ENCODE data around the gene MAN2A2. TPM values are rescaled to one million over a fixed set of nuclear protein-coding genes. Genes with fewer than 3 reads are reported as not detected.

Gene MAN2A2
- total and polyA plus RNA-seq, 2 of the 8 experiments (the other 6 are each of a cell fraction or from before 2014, with no cell fraction given) = 23.1 to 29.7 TPM

DNA sequence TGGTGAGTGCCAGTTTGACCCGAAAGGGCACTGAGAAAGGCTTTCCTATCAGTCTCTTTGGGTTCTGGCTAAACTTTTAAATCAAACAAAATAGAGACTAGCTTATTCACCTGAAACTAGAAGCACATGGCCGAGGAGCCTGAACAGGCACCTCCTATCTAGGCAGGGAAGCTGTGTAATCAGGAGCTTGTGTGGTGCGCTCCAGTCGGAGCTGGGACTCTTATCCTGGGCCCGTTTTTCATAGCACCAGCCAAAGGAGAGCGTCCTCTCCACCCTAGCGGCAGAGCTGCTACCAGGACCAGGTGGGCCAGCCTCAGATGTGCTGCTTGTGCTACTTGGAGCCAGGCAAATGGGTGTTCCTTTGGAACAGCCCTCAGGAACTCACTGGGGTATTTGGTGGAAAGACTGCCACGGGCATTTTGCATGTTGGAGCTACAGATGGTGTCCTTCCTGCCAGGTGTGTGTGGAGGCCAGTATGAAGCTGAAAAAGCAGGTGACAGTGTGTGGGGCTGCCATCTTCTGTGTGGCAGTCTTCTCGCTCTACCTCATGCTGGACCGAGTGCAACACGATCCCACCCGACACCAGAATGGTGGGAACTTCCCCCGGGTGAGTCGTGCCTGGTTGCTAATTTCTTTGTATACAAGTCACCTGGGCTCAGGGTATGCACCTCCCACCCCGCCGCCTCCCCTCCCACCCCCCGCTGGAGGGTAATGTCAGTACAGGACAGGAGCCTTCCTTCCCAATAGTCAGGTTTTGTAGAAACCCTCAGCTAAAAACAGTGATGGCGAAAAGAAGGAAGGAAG is 833 bp downstream of the MAN2A2 start (continued):
- TF ChIP-seq JUN (IDR thresholded peaks at IDR 0.05; ENCODE audit: low read depth, low read length) = no peak
- TF ChIP-seq, protein P1, sequence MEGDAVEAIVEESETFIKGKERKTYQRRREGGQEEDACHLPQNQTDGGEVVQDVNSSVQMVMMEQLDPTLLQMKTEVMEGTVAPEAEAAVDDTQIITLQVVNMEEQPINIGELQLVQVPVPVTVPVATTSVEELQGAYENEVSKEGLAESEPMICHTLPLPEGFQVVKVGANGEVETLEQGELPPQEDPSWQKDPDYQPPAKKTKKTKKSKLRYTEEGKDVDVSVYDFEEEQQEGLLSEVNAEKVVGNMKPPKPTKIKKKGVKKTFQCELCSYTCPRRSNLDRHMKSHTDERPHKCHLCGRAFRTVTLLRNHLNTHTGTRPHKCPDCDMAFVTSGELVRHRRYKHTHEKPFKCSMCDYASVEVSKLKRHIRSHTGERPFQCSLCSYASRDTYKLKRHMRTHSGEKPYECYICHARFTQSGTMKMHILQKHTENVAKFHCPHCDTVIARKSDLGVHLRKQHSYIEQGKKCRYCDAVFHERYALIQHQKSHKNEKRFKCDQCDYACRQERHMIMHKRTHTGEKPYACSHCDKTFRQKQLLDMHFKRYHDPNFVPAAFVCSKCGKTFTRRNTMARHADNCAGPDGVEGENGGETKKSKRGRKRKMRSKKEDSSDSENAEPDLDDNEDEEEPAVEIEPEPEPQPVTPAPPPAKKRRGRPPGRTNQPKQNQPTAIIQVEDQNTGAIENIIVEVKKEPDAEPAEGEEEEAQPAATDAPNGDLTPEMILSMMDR (IDR thresholded peaks at IDR 0.05; ENCODE audit: control extremely low read depth in 1 of 3, insufficient read depth in 1 of 3, low read depth in 1 of 3, low read length in 3 of 3) = peak; percentile 24 to 42 (median 38); a peak in 3 of 4 replicates
- TF ChIP-seq TAF1 (IDR thresholded peaks at IDR 0.05; ENCODE audit: low read depth, low read length) = 0 out of 2 replicates have a peak, but pooled peaks have one; percentile 34
- TF ChIP-seq TCF12 (IDR thresholded peaks at IDR 0.05; ENCODE audit: low read depth, low read length) = 0 out of 2 replicates have a peak, but pooled peaks have one; percentile 64
- TF ChIP-seq HDAC6 (IDR thresholded peaks at IDR 0.05; ENCODE audit: low read depth, low read length) = no peak
- no peak for TF ChIP-seq RFX5 (IDR thresholded peaks at IDR 0.05; ENCODE audit: borderline replicate concordance, low read depth, low read length)
- TF ChIP-seq, protein P2, sequence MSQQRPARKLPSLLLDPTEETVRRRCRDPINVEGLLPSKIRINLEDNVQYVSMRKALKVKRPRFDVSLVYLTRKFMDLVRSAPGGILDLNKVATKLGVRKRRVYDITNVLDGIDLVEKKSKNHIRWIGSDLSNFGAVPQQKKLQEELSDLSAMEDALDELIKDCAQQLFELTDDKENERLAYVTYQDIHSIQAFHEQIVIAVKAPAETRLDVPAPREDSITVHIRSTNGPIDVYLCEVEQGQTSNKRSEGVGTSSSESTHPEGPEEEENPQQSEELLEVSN (IDR thresholded peaks at IDR 0.05) = peak; percentile 70; the same call in 1 of the 2 replicates
- no peak for TF ChIP-seq JUND (IDR thresholded peaks at IDR 0.05; ENCODE audit: low read length)
- no peak for TF ChIP-seq MAFK (IDR thresholded peaks at IDR 0.05; ENCODE audit: low read depth, low read length)
